ENCODE measurements around the gene ARMS2. TPM values are rescaled to one million over a fixed set of nuclear protein-coding genes. Genes with fewer than 3 reads are reported as not detected.

ARMS2 gene
- total RNA-seq, 1 donor from 2014 or later = not detected

DNA sequence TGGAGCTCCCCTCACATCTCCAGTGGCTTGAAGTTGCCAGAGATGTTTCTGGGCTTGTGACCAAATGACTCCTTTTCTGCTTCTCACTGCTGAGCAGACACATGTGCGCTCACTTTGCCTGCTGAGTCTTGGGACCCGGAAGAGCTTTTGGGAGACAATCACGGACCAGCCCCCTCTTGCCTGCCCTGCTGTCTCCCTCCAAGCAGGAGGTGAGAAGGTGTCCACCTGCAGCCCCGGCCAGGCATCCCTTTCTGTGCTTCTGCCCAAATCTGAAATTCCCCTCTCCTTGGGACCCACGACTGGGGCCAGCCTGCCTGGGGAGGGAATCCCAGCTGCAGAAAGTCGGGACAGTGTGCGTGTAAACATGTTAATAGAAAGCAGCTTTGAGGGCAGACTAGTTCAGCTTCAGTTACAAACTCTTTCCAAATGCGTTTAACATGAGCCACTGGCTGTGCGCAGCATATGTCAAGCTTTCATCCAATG, 38.6 kb downstream of the ARMS2 start:
- peak overlapping the region; percentile 81 for H3K4me2 ChIP-seq (ENCODE audit: low read length)
- peaks cover 22% of the 10 kb centered on the region for H3K4me1 Mint-ChIP-seq (ENCODE audit: low read depth, unreplicated experiment)
- DNase-seq (ENCODE audit: low read depth) (no peak), FAIRE-seq (peak; percentile 60)
- no peak overlapping the region for H3K9ac ChIP-seq (ENCODE audit: low read length)
- no peak overlapping the region for H3K27ac Mint-ChIP-seq (ENCODE audit: unreplicated experiment)
- H3K36me3 ChIP-seq (ENCODE audit: insufficient read depth, low read length) = no peaks in the 10 kb centered on the region
- H3K4me3 Mint-ChIP-seq (ENCODE audit: unreplicated experiment) = no peak overlapping the region
- peaks cover 6% of the 10 kb centered on the region for H3K36me3 Mint-ChIP-seq (ENCODE audit: low read depth, unreplicated experiment)
- H3K9me3 ChIP-seq (ENCODE audit: insufficient read depth, low read depth, low read length) = no peaks in the 10 kb centered on the region
- H3K27me3 ChIP-seq (ENCODE audit: insufficient read depth, low read length) = no peaks in the 10 kb centered on the region
- no peak overlapping the region for H2AFZ ChIP-seq (ENCODE audit: low read depth, low read length)
- TF ChIP-seq, protein P1, sequence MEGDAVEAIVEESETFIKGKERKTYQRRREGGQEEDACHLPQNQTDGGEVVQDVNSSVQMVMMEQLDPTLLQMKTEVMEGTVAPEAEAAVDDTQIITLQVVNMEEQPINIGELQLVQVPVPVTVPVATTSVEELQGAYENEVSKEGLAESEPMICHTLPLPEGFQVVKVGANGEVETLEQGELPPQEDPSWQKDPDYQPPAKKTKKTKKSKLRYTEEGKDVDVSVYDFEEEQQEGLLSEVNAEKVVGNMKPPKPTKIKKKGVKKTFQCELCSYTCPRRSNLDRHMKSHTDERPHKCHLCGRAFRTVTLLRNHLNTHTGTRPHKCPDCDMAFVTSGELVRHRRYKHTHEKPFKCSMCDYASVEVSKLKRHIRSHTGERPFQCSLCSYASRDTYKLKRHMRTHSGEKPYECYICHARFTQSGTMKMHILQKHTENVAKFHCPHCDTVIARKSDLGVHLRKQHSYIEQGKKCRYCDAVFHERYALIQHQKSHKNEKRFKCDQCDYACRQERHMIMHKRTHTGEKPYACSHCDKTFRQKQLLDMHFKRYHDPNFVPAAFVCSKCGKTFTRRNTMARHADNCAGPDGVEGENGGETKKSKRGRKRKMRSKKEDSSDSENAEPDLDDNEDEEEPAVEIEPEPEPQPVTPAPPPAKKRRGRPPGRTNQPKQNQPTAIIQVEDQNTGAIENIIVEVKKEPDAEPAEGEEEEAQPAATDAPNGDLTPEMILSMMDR (IDR thresholded peaks at IDR 0.05; ENCODE audit: insufficient read depth, low read depth, low read length) = no peak
- no peak for TF ChIP-seq EZH2 (IDR thresholded peaks at IDR 0.05; ENCODE audit: insufficient read depth, low read length)
- peaks cover 9% of the 10 kb centered on the region for H3K27me3 Mint-ChIP-seq (ENCODE audit: low read depth, unreplicated experiment)
- H4K20me1 ChIP-seq (ENCODE audit: insufficient read depth, low read length) = no peaks in the 10 kb centered on the region
- peaks cover 48% of the 10 kb centered on the region for H3K4me1 ChIP-seq (ENCODE audit: insufficient read depth, low read length)
- no peaks in the 10 kb centered on the region for H3K79me2 ChIP-seq (ENCODE audit: insufficient read depth, low read length)
- H3K27ac ChIP-seq (ENCODE audit: low read depth, low read length) = no peak overlapping the region
- H3K9me3 Mint-ChIP-seq (ENCODE audit: unreplicated experiment) = peaks cover 6% of the 10 kb centered on the region
- no peak overlapping the region for H3K4me3 ChIP-seq (ENCODE audit: insufficient read depth, low read depth, low read length)

DNA sequence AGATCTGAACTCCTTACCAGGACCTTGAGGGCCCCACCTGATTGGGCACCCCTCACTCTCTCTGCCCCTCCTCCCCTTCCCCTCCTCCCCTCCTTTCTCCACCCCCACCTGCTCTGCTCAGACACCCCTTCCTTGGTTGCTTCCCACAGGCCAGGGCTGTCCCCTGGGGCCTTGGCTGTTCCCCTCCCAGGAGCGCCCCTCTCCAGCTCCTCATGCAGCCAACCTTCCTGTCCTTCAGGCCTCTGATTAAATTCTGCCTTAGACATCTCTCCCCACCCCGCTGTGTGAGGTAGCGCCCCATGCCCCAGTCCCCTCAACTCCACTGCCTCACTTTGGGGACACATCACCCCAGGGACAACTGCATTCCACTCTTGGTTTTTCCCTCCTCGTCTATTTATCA, 39.3 kb downstream of the ARMS2 start:
- Mint-ChIP-seq H3K4me1 (ENCODE audit: low read depth, unreplicated experiment) (peaks cover 24% of the 10 kb centered on the region), H3K4me3 (ENCODE audit: unreplicated experiment) (no peak overlapping the region), H3K36me3 (ENCODE audit: low read depth, unreplicated experiment) (peaks cover 10% of the 10 kb centered on the region), H3K9me3 (ENCODE audit: unreplicated experiment) (peaks cover 6% of the 10 kb centered on the region), H3K27ac (ENCODE audit: unreplicated experiment) (no peak overlapping the region), H3K27me3 (ENCODE audit: low read depth, unreplicated experiment) (peaks cover 13% of the 10 kb centered on the region)
- TF ChIP-seq, protein P1 (IDR thresholded peaks at IDR 0.05; ENCODE audit: insufficient read depth, low read depth, low read length) = no peak
- TF ChIP-seq EZH2 (IDR thresholded peaks at IDR 0.05; ENCODE audit: insufficient read depth, low read length) = no peak
- no peak for DNase-seq (ENCODE audit: low read depth)
- Histone ChIP-seq H3K4me3 (ENCODE audit: insufficient read depth, low read depth, low read length) (no peak overlapping the region), H3K4me1 (ENCODE audit: insufficient read depth, low read length) (peaks cover 48% of the 10 kb centered on the region), H4K20me1 (ENCODE audit: insufficient read depth, low read length) (no peaks in the 10 kb centered on the region), H3K4me2 (ENCODE audit: low read length) (peak overlapping the region; percentile 81), H3K9me3 (ENCODE audit: insufficient read depth, low read depth, low read length) (no peaks in the 10 kb centered on the region), H3K9ac (ENCODE audit: low read length) (no peak overlapping the region), H3K27me3 (ENCODE audit: insufficient read depth, low read length) (no peaks in the 10 kb centered on the region), H3K27ac (ENCODE audit: low read depth, low read length) (no peak overlapping the region), H2AFZ (ENCODE audit: low read depth, low read length) (no peak overlapping the region), H3K36me3 (ENCODE audit: insufficient read depth, low read length) (no peaks in the 10 kb centered on the region), H3K79me2 (ENCODE audit: insufficient read depth, low read length) (no peaks in the 10 kb centered on the region)
- no peak for FAIRE-seq

DNA sequence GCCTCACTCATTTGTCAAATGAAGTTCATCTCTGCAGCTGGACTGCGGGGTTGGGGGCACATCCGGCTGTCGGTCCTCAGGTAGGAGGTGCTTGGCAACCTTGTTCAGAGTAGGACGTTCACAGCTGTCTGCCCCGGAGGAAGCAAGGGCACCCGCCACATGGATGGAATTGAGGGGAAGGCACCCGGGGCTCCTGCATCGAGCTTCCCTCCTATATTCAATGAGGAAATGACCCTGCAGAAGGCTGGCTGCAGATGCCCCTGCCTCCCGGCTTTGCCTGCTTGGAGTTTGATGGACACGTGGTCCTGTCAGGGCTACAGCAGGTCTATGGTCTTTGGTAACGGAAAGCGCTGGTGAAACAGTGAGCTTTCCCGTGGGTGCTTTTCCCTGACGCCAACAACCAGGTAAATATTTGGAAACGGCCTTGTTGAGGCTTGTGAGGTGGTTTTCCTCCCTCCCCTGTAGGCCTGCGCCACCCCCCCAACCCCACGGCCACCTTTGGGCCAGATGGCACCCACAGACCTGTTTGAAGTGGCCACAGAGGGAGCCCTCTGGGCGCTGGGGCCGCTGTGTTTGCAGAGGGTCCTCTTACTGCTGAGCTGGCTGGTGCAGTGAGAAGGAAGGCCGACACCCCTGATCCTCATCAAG, 39.8 kb downstream of the ARMS2 start:
- H3K4me3 Mint-ChIP-seq (ENCODE audit: unreplicated experiment) = no peak overlapping the region

More for the DNA sequence above, 39.8 kb downstream of the ARMS2 start:
- H2AFZ ChIP-seq (ENCODE audit: low read depth, low read length) = peak overlapping the region; percentile 58
- DNase-seq (ENCODE audit: low read depth) = no peak
- H3K4me3 ChIP-seq (ENCODE audit: insufficient read depth, low read depth, low read length) = no peak overlapping the region
- H3K27ac Mint-ChIP-seq (ENCODE audit: unreplicated experiment) = no peak overlapping the region
- peak overlapping the region; percentile 81 for H3K4me2 ChIP-seq (ENCODE audit: low read length)
- H3K27ac ChIP-seq (ENCODE audit: low read depth, low read length) = peak overlapping the region; percentile 62
- TF ChIP-seq, protein P1 (IDR thresholded peaks at IDR 0.05; ENCODE audit: insufficient read depth, low read depth, low read length) = no peak
- no peak for TF ChIP-seq EZH2 (IDR thresholded peaks at IDR 0.05; ENCODE audit: insufficient read depth, low read length)
- H3K4me1 ChIP-seq (ENCODE audit: insufficient read depth, low read length) = peaks cover 48% of the 10 kb centered on the region
- H3K27me3 ChIP-seq (ENCODE audit: insufficient read depth, low read length) = no peaks in the 10 kb centered on the region
- H3K4me1 Mint-ChIP-seq (ENCODE audit: low read depth, unreplicated experiment) = peaks cover 24% of the 10 kb centered on the region
- peaks cover 2% of the 10 kb centered on the region for H3K9me3 Mint-ChIP-seq (ENCODE audit: unreplicated experiment)
- H3K79me2 ChIP-seq (ENCODE audit: insufficient read depth, low read length) = no peaks in the 10 kb centered on the region
- H3K9ac ChIP-seq (ENCODE audit: low read length) = no peak overlapping the region
- H3K27me3 Mint-ChIP-seq (ENCODE audit: low read depth, unreplicated experiment) = peaks cover 13% of the 10 kb centered on the region
- H3K36me3 Mint-ChIP-seq (ENCODE audit: low read depth, unreplicated experiment) = peaks cover 10% of the 10 kb centered on the region
- no peaks in the 10 kb centered on the region for H3K9me3 ChIP-seq (ENCODE audit: insufficient read depth, low read depth, low read length)
- no peaks in the 10 kb centered on the region for H3K36me3 ChIP-seq (ENCODE audit: insufficient read depth, low read length)
- H4K20me1 ChIP-seq (ENCODE audit: insufficient read depth, low read length) = no peaks in the 10 kb centered on the region
- FAIRE-seq = no peak
